ENCODE data around the gene ACOXL.
"Not testable (repeated sequence)": the region's sequence is repeated elsewhere in the genome, so short reads cannot be mapped to it uniquely, and the experiment has no call there.

Gene ACOXL

DNA sequence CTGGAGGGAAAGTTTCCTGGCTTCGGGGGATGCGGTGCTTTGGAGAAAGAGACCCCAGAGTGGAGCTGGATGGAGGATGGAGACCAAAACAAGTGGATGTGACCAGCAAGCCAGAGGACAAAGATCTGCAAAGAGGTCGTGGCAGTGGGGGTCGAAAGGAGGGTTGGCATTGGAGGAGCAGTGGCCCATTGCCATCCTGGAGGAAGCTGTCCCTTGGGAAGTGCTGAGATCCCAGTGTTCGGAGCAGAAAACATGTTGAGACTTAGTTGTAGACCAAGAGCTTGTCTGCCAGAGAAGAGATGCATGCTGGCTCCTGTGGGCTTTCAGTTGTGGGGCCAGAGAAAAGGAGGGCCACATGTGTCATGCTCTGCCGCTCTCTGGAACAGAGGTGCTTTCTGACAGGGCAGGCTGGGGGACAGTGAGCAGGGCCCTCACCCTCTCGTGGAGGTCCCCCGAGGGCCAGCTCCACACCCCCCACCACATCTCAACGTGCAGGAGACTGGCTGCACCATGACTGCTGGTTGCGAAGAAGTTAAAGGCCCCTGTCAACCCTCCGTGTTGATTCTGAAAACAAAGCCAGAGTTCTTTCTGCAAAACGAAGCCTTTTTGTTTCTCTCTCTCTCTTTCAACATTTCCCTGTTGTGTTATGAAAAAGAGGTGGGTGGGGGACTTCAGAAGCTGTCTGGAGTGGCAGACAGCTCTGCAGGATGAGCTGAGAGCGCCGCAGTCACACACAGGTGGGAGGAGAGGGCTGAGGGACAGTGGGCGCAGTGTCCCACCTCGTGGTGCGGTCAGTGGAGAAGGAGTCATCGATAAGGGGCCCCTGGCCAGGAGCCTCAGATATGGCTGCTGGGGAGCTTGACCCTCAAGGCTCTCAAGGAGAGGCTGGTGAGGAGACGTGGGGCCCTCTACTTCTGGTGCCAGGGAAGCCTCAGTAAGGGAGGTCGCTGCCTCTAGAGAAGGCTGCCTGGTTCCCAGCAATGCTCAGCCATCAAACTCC lies 310.7 kb downstream of the ACOXL start:
- DNase-seq (ENCODE audit: insufficient read length, low spot score) (no peak), FAIRE-seq (no peak)
- peak; percentile 75 for TF ChIP-seq PAX5 (IDR thresholded peaks at IDR 0.05; ENCODE audit: insufficient read depth, low read length, severe bottlenecking)
- no peak for TF ChIP-seq SPI1 (IDR thresholded peaks at IDR 0.05; ENCODE audit: low read depth, low read length)

GRCh38 chr2:111044066-111044465 lies 311.7 kb downstream of the ACOXL start:
- FAIRE-seq: no peak
- no peak for TF ChIP-seq PAX5 (IDR thresholded peaks at IDR 0.05; ENCODE audit: insufficient read depth, low read length, severe bottlenecking)
- TF ChIP-seq POLR2AphosphoS5 (IDR thresholded peaks at IDR 0.05; ENCODE audit: low read depth, low read length): no peak
- TF ChIP-seq SPI1 (IDR thresholded peaks at IDR 0.05; ENCODE audit: low read depth, low read length): no peak
- no peak for TF ChIP-seq TAF1 (IDR thresholded peaks at IDR 0.05; ENCODE audit: low read depth, low read length)
- TF ChIP-seq POU2F2 (IDR thresholded peaks at IDR 0.05; ENCODE audit: low read depth, low read length): no peak
- no peak for TF ChIP-seq POLR2A (IDR thresholded peaks at IDR 0.05; ENCODE audit: low read depth, low read length)

GRCh38 chr2:111045236-111045635 lies 312.9 kb downstream of the ACOXL start:
- not testable (repeated sequence) for DNase-seq (ENCODE audit: insufficient read length, low spot score); FAIRE-seq

More at GRCh38 chr2:111044066-111044465, 311.7 kb downstream of the ACOXL start:
- DNase-seq (ENCODE audit: insufficient read length, low spot score): no peak

DNA sequence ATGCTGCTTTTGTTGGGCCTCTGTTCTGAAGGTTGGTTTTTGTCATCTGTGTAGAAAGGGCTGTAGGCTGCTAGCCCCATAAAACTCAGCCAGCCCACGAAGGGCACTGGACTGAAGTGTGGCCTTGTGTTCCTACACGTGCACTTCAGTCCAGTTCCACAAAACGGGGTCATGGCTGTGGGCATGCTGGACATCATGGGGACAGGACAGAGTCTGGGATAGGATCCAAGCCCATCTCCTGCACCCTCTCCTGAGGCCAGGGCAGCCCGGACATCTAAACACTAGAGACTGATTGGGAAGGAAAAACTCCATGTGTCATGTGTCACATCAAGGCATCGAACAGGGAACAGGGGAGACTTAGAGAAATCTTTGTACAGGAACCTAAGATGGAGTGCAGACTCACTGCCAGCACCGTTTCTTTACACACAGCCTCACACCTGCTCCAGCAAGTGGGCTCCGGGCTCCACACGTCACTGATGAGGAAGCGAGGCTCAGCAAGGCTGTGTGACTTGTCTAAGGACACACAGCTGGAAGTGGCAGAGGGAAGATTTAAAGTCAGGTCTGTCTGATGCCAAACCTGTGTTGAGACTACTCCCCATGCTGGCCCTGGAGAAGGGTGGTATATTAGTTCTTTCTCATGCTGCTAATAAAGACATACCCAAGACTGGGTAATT lies 313.5 kb downstream of the ACOXL start:
- DNase-seq (ENCODE audit: insufficient read length, low spot score) (no peak), FAIRE-seq (no peak)
- no peak for TF ChIP-seq POLR2AphosphoS5 (IDR thresholded peaks at IDR 0.05; ENCODE audit: low read depth, low read length)
- no peak for TF ChIP-seq POLR2A (IDR thresholded peaks at IDR 0.05; ENCODE audit: low read depth, low read length)
- no peak for TF ChIP-seq POU2F2 (IDR thresholded peaks at IDR 0.05; ENCODE audit: low read depth, low read length)
- no peak for TF ChIP-seq TAF1 (IDR thresholded peaks at IDR 0.05; ENCODE audit: low read depth, low read length)
- no peak for TF ChIP-seq PAX5 (IDR thresholded peaks at IDR 0.05; ENCODE audit: insufficient read depth, low read length, severe bottlenecking)
- no peak for TF ChIP-seq SPI1 (IDR thresholded peaks at IDR 0.05; ENCODE audit: low read depth, low read length)

- FAIRE-seq (no peak), DNase-seq (ENCODE audit: insufficient read length, low spot score) (no peak)
- TF ChIP-seq PAX5 (IDR thresholded peaks at IDR 0.05; ENCODE audit: insufficient read depth, low read length, severe bottlenecking) (no peak), POLR2AphosphoS5 (IDR thresholded peaks at IDR 0.05; ENCODE audit: low read depth, low read length) (no peak), POU2F2 (IDR thresholded peaks at IDR 0.05; ENCODE audit: low read depth, low read length) (no peak), TAF1 (IDR thresholded peaks at IDR 0.05; ENCODE audit: low read depth, low read length) (no peak), POLR2A (IDR thresholded peaks at IDR 0.05; ENCODE audit: low read depth, low read length) (no peak), SPI1 (IDR thresholded peaks at IDR 0.05; ENCODE audit: low read depth, low read length) (no peak)
Observed at GRCh38 chr2:111046670-111047069, 314.3 kb downstream of the ACOXL start.

DNA sequence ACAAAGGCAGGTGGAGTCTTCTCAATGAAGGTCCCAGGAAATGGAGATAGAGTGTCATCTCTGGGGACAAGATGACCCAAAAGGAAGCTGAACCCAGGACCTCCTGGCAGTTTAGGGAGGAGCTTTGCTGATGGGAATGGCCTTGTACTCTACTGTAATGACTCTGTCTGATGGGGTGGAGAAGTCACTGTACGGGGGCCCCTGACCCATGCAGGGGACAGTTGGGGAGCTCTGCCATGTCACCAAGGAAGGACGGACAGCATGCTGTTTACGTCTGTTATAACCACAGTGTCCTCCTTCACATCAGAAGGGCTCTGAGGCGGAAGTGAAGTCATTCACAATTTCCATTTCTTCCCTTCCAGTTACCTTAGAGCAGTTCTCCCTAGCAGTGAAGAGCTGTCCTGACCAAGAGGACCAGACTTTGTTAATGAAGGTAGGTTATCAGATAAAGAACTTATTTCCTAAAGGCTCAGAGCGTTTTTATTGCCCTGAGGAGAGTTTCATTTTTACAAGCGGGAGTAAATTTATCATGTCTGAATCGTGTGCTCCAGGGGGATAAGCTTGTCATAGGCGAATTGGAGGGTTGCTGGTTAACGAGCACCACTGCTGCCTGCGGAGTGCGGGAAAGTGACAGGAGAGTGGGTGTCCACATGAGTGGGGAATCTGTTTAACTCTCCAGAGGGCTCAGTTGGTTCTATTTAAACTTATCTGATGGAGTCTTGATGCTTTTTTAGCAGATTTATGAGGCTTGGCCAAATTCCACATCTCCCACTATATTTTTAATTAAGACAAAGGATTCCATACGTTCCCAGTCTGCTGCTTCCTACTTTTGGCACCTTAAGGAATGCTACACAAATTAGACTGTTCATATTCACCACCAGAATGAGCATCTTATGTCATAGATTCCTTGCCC lies 316.7 kb downstream of the ACOXL start:
- FAIRE-seq (no peak), DNase-seq (ENCODE audit: insufficient read length, low spot score) (no peak)
- no peak for TF ChIP-seq POLR2AphosphoS5 (IDR thresholded peaks at IDR 0.05; ENCODE audit: low read depth, low read length)
- no peak for TF ChIP-seq PAX5 (IDR thresholded peaks at IDR 0.05; ENCODE audit: insufficient read depth, low read length, severe bottlenecking)
- no peak for TF ChIP-seq SPI1 (IDR thresholded peaks at IDR 0.05; ENCODE audit: low read depth, low read length)
- no peak for TF ChIP-seq TAF1 (IDR thresholded peaks at IDR 0.05; ENCODE audit: low read depth, low read length)
- TF ChIP-seq POLR2A (IDR thresholded peaks at IDR 0.05; ENCODE audit: low read depth, low read length): no peak
- no peak for TF ChIP-seq POU2F2 (IDR thresholded peaks at IDR 0.05; ENCODE audit: low read depth, low read length)

GRCh38 chr2:111049792-111050640 lies 317.6 kb downstream of the ACOXL start:
- FAIRE-seq: no peak
- TF ChIP-seq POLR2AphosphoS5 (IDR thresholded peaks at IDR 0.05; ENCODE audit: low read depth, low read length): no peak
- no peak for TF ChIP-seq SPI1 (IDR thresholded peaks at IDR 0.05; ENCODE audit: low read depth, low read length)
- TF ChIP-seq TAF1 (IDR thresholded peaks at IDR 0.05; ENCODE audit: low read depth, low read length): no peak
- no peak for TF ChIP-seq POU2F2 (IDR thresholded peaks at IDR 0.05; ENCODE audit: low read depth, low read length)
- no peak for TF ChIP-seq PAX5 (IDR thresholded peaks at IDR 0.05; ENCODE audit: insufficient read depth, low read length, severe bottlenecking)
- TF ChIP-seq POLR2A (IDR thresholded peaks at IDR 0.05; ENCODE audit: low read depth, low read length): no peak
- no peak for DNase-seq (ENCODE audit: insufficient read length, low spot score)

DNA sequence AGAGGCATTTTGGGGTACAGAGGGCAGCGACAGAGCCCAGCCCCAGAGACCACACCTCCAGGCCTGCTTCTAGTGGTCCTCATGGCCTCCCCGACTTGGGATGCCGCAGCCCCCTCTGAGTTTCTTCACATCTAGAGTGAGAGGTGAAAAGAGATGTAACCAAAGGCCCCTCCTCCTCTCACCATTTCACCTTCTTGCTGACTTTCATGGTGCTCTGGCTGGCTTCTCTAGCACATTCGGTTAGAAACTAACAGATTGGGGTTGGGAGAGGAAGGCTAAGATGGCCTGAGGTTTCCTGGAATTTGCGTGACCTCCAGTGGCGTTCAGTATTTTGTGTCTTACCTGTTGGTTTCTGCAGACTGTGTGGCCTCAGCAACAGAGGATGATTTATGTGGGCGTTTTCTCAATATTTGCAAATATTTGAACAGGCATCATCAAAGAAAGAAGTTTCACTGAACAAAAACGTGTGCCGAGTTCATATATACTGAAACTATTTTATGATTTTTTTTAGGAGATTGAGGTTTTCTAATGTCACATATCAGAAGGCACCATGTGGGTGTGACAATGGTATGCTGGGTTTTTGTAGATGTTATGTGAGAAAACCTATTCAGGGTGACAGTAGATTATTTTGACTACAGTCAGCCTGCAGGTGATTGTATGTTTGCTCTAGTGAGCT lies 318.5 kb downstream of the ACOXL start:
- no peak for FAIRE-seq
- DNase-seq (ENCODE audit: insufficient read length, low spot score): no peak

More for the DNA sequence above, 318.5 kb downstream of the ACOXL start:
- TF ChIP-seq POU2F2 (IDR thresholded peaks at IDR 0.05; ENCODE audit: low read depth, low read length) (no peak), POLR2AphosphoS5 (IDR thresholded peaks at IDR 0.05; ENCODE audit: low read depth, low read length) (no peak), POLR2A (IDR thresholded peaks at IDR 0.05; ENCODE audit: low read depth, low read length) (no peak)
